ENCODE results near the gene HSPB8. TPM values are rescaled to one million over a fixed set of nuclear protein-coding genes. Genes with fewer than 3 reads are reported as not detected.

Gene HSPB8
- polyA plus RNA-seq, 1 of the 3 experiments (the other 2 are of a cell fraction), result 1.2 TPM

DNA sequence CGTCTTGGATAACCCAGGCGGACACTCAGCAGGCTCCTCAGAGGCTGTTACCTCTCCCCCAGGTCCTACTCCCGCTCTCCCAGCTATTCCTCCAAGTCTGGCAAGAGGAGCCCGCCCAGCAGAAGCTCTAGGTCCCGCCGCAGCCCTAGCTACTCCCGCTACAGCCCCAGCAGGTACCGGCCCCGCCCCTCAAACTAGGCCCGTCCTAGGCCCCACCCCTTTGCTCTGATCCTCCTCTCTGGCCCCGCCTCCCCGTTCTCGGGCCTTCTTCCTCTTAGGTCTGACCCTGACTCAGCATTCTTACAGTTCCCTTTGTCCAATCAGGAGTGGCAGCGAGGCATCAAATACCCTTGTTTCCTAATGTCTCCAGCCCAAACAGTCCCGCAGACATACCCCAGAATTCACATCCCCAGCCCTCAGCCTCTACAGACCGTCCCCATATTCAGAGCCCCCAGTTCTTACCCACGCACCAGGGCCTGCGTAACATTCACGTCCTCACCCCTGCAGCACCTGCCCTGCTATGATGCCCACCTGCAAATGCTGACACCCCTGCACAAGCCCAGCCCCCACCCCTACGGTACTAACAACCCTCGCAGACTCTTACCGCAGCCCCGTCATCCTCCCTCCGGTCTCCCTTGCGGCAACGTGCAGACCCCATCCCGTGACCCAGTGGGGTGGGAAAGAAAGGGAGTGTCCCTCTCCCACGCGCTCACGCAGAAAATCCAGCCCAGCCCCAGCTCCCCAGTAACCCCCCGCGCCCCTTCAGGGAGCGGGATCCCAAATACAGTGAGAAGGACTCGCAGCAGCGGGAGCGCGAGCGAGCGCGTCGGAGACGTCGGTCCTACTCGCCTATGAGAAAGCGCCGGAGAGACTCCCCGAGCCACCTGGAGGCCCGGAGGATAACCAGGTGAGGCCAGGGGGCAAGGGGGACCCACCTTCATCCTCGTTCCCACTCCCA is 25.0 kb upstream of the HSPB8 start:
- Histone ChIP-seq H3K9me3 (no peaks in the 10 kb centered on the region), H3K36me3 (replicated peaks in 1 of 2; ENCODE audit: control insufficient read depth in 1 of 2, insufficient read depth in 2 of 2, low read length in 1 of 2) (no peaks in the 10 kb centered on the region), H3K4me2 (no peak overlapping the region), H3K27me3 (ENCODE audit: insufficient read depth) (no peaks in the 10 kb centered on the region), H3F3A (replicated peaks; ENCODE audit: insufficient read depth) (no peaks in the 10 kb centered on the region), H3K4me3 (ENCODE audit: low read depth in 2 of 2, low read length in 1 of 2) (no peak overlapping the region), H2AFZ (ENCODE audit: low read depth) (no peak overlapping the region), H3K9ac (no peak overlapping the region), H3K79me2 (ENCODE audit: insufficient read depth) (no peaks in the 10 kb centered on the region), H3K4me1 (ENCODE audit: control insufficient read depth in 1 of 2, insufficient read depth in 2 of 2, low read depth in 1 of 2, low read length in 1 of 2) (no peaks in the 10 kb centered on the region; a peak in 1 of 4 replicates), H3K27ac (ENCODE audit: low read depth in 2 of 2, low read length in 1 of 2) (no peak overlapping the region), H3K9me2 (no peaks in the 10 kb centered on the region), H4K20me1 (ENCODE audit: insufficient read depth) (no peaks in the 10 kb centered on the region)
- TF ChIP-seq RAD21 (IDR thresholded peaks at IDR 0.05; ENCODE audit: low read length), result no peak
- TF ChIP-seq PBX3 (IDR thresholded peaks at IDR 0.05), result no peak
- no peak for TF ChIP-seq YY1 (IDR thresholded peaks at IDR 0.05; ENCODE audit: low read depth)
- no peak for TF ChIP-seq POLR2AphosphoS5 (IDR thresholded peaks at IDR 0.05; ENCODE audit: low read depth, low read length)
- no peak for TF ChIP-seq EZH2phosphoT487 (IDR thresholded peaks at IDR 0.05; ENCODE audit: borderline replicate concordance, low read depth)
- no peak for TF ChIP-seq RCOR1 (IDR thresholded peaks at IDR 0.05; ENCODE audit: low read length)
- TF ChIP-seq TCF12 (IDR thresholded peaks at IDR 0.05), result no peak
- TF ChIP-seq SIN3A (IDR thresholded peaks at IDR 0.05; ENCODE audit: borderline replicate concordance, low read depth, low read length), result no peak
- no peak for DNase-seq
- CTCF ChIA-PET, result interaction anchor here (0.9 kb wide), 1 partner anchor 174 kb away, joined by 3 read pairs; no protein-coding TSS in a partner anchor
- POLR2A ChIA-PET, result no interaction called here
- 80% methylated on average over 45 of the region's 49 CpGs for WGBS (ENCODE audit: low lambda C conversion rate)

DNA sequence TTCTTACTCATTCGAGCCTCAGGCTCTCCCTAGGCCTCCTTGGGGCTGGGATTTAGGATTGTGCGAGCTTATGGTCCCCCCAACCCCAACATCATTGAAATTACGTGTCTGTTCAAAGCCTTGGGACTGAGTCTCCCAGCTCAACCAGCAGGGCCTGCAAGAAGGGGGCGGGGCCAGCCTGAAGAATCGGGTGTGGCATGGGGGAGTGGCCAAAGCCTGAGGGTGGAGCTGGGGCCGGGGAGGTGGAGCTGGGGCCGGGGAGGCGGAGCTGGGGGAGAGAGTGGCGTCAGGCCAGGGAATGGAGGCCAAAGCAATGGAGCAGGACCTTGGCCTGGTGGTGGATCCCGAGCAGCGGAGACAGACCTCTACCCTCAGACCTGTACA is 24.3 kb upstream of the HSPB8 start:
- Histone ChIP-seq H3K9me3 (no peaks in the 10 kb centered on the region), H3K4me1 (ENCODE audit: control insufficient read depth in 1 of 2, insufficient read depth in 2 of 2, low read depth in 1 of 2, low read length in 1 of 2) (no peaks in the 10 kb centered on the region; a peak in 1 of 4 replicates), H2AFZ (ENCODE audit: low read depth) (no peak overlapping the region), H3K9ac (no peak overlapping the region), H3K4me3 (ENCODE audit: low read depth in 2 of 2, low read length in 1 of 2) (no peak overlapping the region), H3K27me3 (ENCODE audit: insufficient read depth) (no peaks in the 10 kb centered on the region), H3F3A (replicated peaks; ENCODE audit: insufficient read depth) (no peaks in the 10 kb centered on the region), H3K79me2 (ENCODE audit: insufficient read depth) (no peaks in the 10 kb centered on the region), H3K9me2 (no peaks in the 10 kb centered on the region), H3K4me2 (no peak overlapping the region), H3K36me3 (replicated peaks in 1 of 2; ENCODE audit: control insufficient read depth in 1 of 2, insufficient read depth in 2 of 2, low read length in 1 of 2) (no peaks in the 10 kb centered on the region), H3K27ac (ENCODE audit: low read depth in 2 of 2, low read length in 1 of 2) (no peak overlapping the region), H4K20me1 (ENCODE audit: insufficient read depth) (no peaks in the 10 kb centered on the region)
- 46% methylated on average over 9 of the region's 11 CpGs for WGBS (ENCODE audit: low lambda C conversion rate)
- ChIA-PET CTCF (no interaction called here), POLR2A (no interaction called here)
- DNase-seq, result peak; percentile 42
- TF ChIP-seq FOXJ3 (CRISPR knock-in tag; IDR thresholded peaks at IDR 0.05) (no peak), RXRA (IDR thresholded peaks at IDR 0.05; ENCODE audit: borderline replicate concordance, low read depth) (no peak), RCOR1 (IDR thresholded peaks at IDR 0.05; ENCODE audit: low read length) (no peak), IRF3 (IDR thresholded peaks at IDR 0.05; ENCODE audit: low read depth, low read length) (no peak), CHD2 (IDR thresholded peaks at IDR 0.05; ENCODE audit: low read length, partially characterized antibody) (no peak), FOSL2 (IDR thresholded peaks at IDR 0.05; ENCODE audit: borderline replicate concordance, low read depth) (no peak), MAX (IDR thresholded peaks at IDR 0.05; ENCODE audit: low read depth) (no peak), ELF1 (IDR thresholded peaks at IDR 0.05) (no peak), MXI1 (IDR thresholded peaks at IDR 0.05; ENCODE audit: low read depth, low read length) (no peak)
- TF ChIP-seq, protein P1, sequence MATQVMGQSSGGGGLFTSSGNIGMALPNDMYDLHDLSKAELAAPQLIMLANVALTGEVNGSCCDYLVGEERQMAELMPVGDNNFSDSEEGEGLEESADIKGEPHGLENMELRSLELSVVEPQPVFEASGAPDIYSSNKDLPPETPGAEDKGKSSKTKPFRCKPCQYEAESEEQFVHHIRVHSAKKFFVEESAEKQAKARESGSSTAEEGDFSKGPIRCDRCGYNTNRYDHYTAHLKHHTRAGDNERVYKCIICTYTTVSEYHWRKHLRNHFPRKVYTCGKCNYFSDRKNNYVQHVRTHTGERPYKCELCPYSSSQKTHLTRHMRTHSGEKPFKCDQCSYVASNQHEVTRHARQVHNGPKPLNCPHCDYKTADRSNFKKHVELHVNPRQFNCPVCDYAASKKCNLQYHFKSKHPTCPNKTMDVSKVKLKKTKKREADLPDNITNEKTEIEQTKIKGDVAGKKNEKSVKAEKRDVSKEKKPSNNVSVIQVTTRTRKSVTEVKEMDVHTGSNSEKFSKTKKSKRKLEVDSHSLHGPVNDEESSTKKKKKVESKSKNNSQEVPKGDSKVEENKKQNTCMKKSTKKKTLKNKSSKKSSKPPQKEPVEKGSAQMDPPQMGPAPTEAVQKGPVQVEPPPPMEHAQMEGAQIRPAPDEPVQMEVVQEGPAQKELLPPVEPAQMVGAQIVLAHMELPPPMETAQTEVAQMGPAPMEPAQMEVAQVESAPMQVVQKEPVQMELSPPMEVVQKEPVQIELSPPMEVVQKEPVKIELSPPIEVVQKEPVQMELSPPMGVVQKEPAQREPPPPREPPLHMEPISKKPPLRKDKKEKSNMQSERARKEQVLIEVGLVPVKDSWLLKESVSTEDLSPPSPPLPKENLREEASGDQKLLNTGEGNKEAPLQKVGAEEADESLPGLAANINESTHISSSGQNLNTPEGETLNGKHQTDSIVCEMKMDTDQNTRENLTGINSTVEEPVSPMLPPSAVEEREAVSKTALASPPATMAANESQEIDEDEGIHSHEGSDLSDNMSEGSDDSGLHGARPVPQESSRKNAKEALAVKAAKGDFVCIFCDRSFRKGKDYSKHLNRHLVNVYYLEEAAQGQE (IDR thresholded peaks at IDR 0.05; ENCODE audit: low read depth, low read length), result no peak
- TF ChIP-seq, protein P2, sequence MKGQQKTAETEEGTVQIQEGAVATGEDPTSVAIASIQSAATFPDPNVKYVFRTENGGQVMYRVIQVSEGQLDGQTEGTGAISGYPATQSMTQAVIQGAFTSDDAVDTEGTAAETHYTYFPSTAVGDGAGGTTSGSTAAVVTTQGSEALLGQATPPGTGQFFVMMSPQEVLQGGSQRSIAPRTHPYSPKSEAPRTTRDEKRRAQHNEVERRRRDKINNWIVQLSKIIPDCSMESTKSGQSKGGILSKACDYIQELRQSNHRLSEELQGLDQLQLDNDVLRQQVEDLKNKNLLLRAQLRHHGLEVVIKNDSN (IDR thresholded peaks at IDR 0.05; ENCODE audit: borderline replicate concordance, low read depth), result no peak

Data from SK-N-SH (cell line).